Colonic mucosa (tissue), 4 donors: ENCODE measurements around the gene KRTAP10-4. TPM values are rescaled to one million over a fixed set of nuclear protein-coding genes. Genes with fewer than 3 reads are reported as not detected.
"Not testable (repeated sequence)": the region's sequence is repeated elsewhere in the genome, so short reads cannot be mapped to it uniquely, and the experiment has no call there.

Source experiments
- DNase-seq: peaks from one replicate; pipeline ENCODE4 v3.0.0-alpha.2; 2020
- H3K27ac ChIP-seq: fragments of 200-600 bp; one replicate; pipeline ENCODE4 v1.8.0; 2021
- H3K27me3 ChIP-seq: fragments of 200-600 bp; one replicate; pipeline ENCODE4 v1.8.0; 2021
- H3K36me3 ChIP-seq: fragments of 200-600 bp; one replicate; pipeline ENCODE4 v1.8.0; 2021
- H3K4me1 ChIP-seq: fragments of 200-600 bp; one replicate; pipeline ENCODE4 v1.8.0; 2021; ENCODE audit warnings: mild to moderate bottlenecking
- H3K4me3 ChIP-seq: fragments of 200-600 bp; one replicate; pipeline ENCODE4 v1.8.0; 2021
- H3K9ac ChIP-seq, 2 donors: one replicate each; pipeline ENCODE4 v1.7.0; 2013; ENCODE audit warnings: control low read depth in 2 of 2, low read depth in 2 of 2, low read length in 2 of 2
- H3K9me3 ChIP-seq: fragments of 200-600 bp; one replicate; pipeline ENCODE4 v1.8.0; 2021
- intact Hi-C: fragments of 100-400 bp; cut with DNase I; formaldehyde crosslinking; loops from one replicate; pipeline ENCODE4 v1.14.1; 2022
- total RNA-seq, 2 donors: library from RNA; stranded (reverse); fragmentation: NEBNext Ultra II Directional in 1 of 2; extraction: Animal tissue kit (Norgen Biotek cat#: 25700) in 1 of 2; gene quantifications; one replicate each; pipeline ENCODE4 v1.2.1, GENCODE V29; 2021
- TF ChIP-seq, protein P1 (sequence below): fragments of 200-600 bp; IDR thresholded peaks from one replicate; pipeline ENCODE4 v1.8.0; 2022; ENCODE audit warnings: antibody characterized with exemption, mild to moderate bottlenecking
- donor health status: healthy.
- donor health status: DM: no; HTN: no; CAD: no.
- donor health status: DM: no; HTN: no; CAD: no.

Gene KRTAP10-4
- total RNA-seq, 2 donors from 2014 or later, result not detected

DNA sequence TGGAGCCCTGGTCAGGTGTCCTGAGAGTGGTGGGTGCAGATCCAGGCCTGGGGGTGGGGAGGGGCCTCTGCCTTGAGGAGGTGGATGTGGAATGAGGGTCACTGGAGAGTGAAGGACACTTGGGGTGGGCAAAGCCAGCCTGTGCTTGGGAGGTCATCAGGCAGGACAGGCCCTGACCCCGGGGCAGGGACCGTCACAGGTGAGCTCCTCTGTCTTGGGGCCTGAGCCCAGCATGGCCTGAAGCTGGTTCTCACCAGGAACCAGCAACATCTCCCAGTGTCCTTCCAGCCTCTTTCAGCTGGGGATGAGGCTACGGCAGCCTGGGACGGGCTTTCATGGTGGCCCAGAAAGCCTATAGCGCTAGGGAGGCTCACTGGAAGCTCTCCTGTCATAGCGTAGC lies 21.4 kb upstream of the KRTAP10-4 start:
- TF ChIP-seq, protein P1, sequence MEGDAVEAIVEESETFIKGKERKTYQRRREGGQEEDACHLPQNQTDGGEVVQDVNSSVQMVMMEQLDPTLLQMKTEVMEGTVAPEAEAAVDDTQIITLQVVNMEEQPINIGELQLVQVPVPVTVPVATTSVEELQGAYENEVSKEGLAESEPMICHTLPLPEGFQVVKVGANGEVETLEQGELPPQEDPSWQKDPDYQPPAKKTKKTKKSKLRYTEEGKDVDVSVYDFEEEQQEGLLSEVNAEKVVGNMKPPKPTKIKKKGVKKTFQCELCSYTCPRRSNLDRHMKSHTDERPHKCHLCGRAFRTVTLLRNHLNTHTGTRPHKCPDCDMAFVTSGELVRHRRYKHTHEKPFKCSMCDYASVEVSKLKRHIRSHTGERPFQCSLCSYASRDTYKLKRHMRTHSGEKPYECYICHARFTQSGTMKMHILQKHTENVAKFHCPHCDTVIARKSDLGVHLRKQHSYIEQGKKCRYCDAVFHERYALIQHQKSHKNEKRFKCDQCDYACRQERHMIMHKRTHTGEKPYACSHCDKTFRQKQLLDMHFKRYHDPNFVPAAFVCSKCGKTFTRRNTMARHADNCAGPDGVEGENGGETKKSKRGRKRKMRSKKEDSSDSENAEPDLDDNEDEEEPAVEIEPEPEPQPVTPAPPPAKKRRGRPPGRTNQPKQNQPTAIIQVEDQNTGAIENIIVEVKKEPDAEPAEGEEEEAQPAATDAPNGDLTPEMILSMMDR, result no peak
- DNase-seq, result no peak
- Histone ChIP-seq H3K4me3 (no peak overlapping the region), H3K4me1 (no peaks in the 10 kb centered on the region), H3K27me3 (no peaks in the 10 kb centered on the region), H3K9me3 (no peaks in the 10 kb centered on the region), H3K9ac (no peak overlapping the region), H3K27ac (no peak overlapping the region), H3K36me3 (no peaks in the 10 kb centered on the region)
- intact Hi-C loops, result no loop called here

DNA sequence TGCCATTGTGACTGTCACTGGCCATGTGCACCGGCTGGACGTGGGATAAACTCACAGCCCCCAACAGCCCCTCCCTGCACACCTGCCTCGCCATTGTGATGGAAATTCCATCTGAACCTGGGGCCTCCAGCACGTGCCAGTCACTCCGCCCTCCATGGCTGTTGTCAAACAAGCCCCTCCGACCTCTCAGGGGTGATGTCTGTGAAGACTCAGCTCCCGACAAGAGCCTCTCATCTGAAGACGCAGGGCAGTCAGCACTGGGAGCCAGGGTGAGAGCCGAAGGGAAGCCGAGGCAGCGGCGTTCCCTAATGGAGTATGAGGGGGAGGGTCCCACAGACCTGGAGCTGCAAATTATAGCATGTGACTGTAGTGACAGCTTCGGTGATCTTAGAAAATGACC lies 20.8 kb upstream of the KRTAP10-4 start:
- DNase-seq, result no peak
- no peak overlapping the region for H3K4me3 ChIP-seq

DNA sequence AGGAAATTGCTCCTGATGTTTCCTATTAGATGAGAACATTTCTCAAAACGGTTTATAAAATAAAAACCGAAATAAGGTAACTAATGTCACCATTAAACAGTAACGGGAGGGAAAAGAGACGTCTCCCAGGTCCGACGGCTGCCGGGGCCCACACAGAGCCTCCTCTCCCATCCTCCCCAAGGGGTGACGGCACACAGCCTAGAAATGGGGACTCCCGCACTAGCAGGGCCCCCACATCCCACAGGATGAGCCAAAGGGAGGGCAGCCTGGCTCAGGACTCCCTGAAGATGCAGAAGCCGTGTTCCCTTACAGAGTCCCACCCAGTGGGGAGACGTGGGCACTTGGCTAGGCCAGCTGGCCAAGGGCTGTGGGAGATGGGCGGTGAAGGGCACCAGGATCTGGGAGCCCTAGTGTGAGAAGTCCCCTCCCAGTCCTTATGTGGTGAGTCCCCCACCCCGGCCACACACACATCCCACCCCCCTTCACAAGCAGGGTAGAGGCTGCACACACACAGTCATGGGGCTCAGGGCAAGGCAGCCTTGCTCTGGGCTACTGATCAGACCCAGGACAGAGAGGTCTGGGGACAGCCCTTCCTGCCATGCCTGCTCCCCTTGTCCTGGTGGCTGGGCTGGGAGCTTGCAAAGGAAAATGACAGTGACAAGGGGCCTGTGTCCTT lies 18.2 kb upstream of the KRTAP10-4 start:
- Histone ChIP-seq H3K4me1 (no peaks in the 10 kb centered on the region), H3K9ac (no peak overlapping the region), H3K4me3 (no peak overlapping the region), H3K27ac (no peak overlapping the region), H3K27me3 (no peaks in the 10 kb centered on the region), H3K36me3 (no peaks in the 10 kb centered on the region), H3K9me3 (no peaks in the 10 kb centered on the region)
- intact Hi-C loops, result no loop called here
- TF ChIP-seq, protein P1, result no peak
- DNase-seq, result no peak

More for the DNA sequence above, 20.8 kb upstream of the KRTAP10-4 start:
- no peaks in the 10 kb centered on the region for H3K9me3 ChIP-seq
- intact Hi-C loops, result no loop called here
- no peaks in the 10 kb centered on the region for H3K36me3 ChIP-seq
- no peaks in the 10 kb centered on the region for H3K4me1 ChIP-seq
- H3K9ac ChIP-seq, result no peak overlapping the region
- TF ChIP-seq, protein P1, result no peak
- H3K27me3 ChIP-seq, result no peaks in the 10 kb centered on the region
- H3K27ac ChIP-seq, result no peak overlapping the region

DNA sequence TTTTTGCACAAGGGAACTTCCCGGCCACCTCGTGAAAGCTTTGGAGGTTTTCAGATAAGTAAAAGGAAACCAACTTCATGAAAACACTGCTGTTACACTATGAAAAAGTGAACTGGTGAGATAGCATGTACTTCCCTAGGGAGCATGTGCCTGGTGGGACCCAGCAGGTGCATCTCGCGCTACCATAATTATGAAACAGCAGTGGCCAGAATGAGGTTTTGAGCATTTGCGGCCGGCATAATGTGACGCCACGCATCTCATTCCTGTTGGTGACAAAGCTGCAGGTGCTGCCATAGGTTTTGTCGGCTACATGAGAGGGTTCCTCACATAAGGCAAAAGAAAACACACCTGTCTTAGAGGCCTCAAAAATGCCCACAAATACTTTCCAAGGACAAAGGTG lies 16.6 kb upstream of the KRTAP10-4 start:
- H3K4me3 ChIP-seq, result no peak overlapping the region
- no peak for DNase-seq

DNA sequence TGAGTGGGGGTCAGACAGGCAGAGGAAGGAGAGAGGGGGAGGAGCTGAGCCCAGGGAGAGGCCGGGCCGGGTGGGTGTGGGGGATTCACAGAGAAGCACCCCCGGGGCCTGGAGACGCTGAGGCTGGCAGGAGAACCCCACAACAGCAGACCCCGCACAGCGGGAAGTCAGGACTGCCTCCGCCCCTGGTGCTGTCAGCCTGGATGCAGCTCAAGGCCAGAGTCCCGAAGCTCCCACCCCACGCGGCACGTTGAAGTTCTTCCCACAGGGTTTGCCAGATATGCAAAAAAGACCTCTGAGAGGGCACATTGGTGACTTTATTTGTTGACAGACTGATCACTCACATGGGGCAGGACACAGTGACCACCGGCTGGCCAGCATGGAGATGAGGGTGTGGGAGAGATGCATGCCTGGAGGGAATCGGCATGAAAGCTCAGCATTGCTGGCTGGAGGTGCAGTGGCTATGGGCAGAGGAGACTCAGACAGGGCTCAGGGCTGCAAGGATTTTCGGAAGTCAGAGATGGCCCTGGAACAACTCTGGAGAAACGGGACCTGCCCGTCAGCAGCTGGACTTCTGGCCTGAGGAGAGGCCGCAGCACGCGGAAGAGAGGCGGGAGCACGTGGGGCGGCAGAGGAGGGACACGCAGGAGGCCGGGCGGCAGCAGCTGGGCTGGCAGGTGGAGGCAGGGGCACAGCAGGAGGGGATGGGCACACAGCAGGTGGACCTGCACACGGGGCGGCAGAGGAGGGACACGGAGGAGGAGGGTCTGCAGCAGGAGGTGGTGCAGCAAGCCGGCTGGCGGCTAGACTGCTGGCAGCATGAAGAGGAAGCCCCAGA lies 15.8 kb upstream of the KRTAP10-4 start:
- no peak for DNase-seq
- TF ChIP-seq, protein P1, result no peak
- H3K9me3 ChIP-seq, result no peaks in the 10 kb centered on the region
- no peak overlapping the region for H3K4me3 ChIP-seq
- H3K27ac ChIP-seq, result no peak overlapping the region
- H3K36me3 ChIP-seq, result no peaks in the 10 kb centered on the region
- intact Hi-C loops, result no loop called here
- H3K4me1 ChIP-seq, result no peaks in the 10 kb centered on the region
- H3K9ac ChIP-seq, result no peak overlapping the region
- no peaks in the 10 kb centered on the region for H3K27me3 ChIP-seq

More for the DNA sequence above, 16.6 kb upstream of the KRTAP10-4 start:
- Histone ChIP-seq H3K36me3 (no peaks in the 10 kb centered on the region), H3K9me3 (no peaks in the 10 kb centered on the region), H3K27ac (no peak overlapping the region), H3K27me3 (no peaks in the 10 kb centered on the region), H3K9ac (no peak overlapping the region), H3K4me1 (no peaks in the 10 kb centered on the region)
- intact Hi-C loops, result no loop called here
- TF ChIP-seq, protein P1, result no peak

DNA sequence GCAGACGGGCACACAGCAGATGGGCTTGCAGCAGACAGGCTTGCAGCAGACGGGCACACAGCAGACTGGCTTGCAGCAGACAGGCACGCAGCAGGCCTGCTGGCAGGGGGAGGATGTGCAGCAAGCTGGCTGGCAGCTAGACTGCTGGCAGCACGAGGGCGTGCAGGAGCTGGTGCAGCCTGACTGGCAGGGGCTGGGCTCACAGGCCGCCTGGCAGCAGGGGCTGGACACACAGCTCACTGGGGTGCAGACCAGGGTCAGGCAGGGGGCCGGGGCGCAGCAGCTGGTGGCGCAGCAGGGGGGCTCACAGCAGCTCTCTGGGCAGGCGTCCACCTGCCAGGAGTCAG lies 15.2 kb upstream of the KRTAP10-4 start:
- H3K27ac ChIP-seq, H3K9me3 ChIP-seq, intact Hi-C loops, H3K4me3 ChIP-seq, H3K9ac ChIP-seq, H3K27me3 ChIP-seq, H3K36me3 ChIP-seq, H3K4me1 ChIP-seq, DNase-seq: not testable (repeated sequence)
